ENCODE results near the gene SPOP.
"Not testable (repeated sequence)": the region's sequence is repeated elsewhere in the genome, so short reads cannot be mapped to it uniquely, and the experiment has no call there.

- TF ChIP-seq CTCF (IDR thresholded peaks at IDR 0.05 in 4 of 5, conservative IDR thresholded peaks at IDR 0.05 in 1 of 5); POLR2A (IDR thresholded peaks at IDR 0.05): not testable (repeated sequence)
Observed at GRCh38 chr17:49724552-49724951, 46.7 kb upstream of the SPOP start.

Data from gastrocnemius medialis (tissue), 4 donors.